GM23338 (cell line): ENCODE measurements around the gene CDC14B.

Experiments used
- POLR2AphosphoS5 ChIP-seq: IDR thresholded peaks from 2 replicates; pipeline ENCODE4 v1.6.1; 2016; ENCODE audit warnings: antibody characterized with exemption, low read depth
- TF ChIP-seq, protein P1 (sequence below), 2 experiments: fragments of 200-600 bp in 1 of 2; sonication (generic) in 1 of 2; conservative IDR thresholded peaks; 2 replicates each; pipeline versions ENCODE4 v1.5.1 to v1.6.1; 2016 to 2017; ENCODE audit warnings: antibody characterized with exemption in 2 of 2, low read depth in 2 of 2, mild to moderate bottlenecking in 2 of 2, moderate library complexity in 1 of 2

DNA sequence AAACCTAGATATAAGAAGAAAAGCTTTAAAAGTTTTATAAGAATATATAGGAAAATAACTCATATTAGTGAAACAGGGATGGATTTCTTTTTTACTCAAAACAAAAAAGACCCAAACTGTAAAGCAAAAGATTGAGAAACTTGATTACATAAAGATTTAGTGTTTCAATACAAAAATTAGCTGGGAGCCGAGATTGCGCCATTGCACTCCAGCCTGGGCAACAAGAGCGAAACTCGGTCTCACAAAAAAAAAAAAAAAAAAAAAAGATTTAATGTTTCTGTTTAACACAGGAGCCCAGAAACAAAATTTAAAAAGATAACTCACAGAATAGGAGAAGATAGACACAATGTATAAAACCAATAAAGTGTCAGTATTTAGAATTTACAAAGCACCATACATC, 45.2 kb downstream of the CDC14B start:
- TF ChIP-seq, protein P1, sequence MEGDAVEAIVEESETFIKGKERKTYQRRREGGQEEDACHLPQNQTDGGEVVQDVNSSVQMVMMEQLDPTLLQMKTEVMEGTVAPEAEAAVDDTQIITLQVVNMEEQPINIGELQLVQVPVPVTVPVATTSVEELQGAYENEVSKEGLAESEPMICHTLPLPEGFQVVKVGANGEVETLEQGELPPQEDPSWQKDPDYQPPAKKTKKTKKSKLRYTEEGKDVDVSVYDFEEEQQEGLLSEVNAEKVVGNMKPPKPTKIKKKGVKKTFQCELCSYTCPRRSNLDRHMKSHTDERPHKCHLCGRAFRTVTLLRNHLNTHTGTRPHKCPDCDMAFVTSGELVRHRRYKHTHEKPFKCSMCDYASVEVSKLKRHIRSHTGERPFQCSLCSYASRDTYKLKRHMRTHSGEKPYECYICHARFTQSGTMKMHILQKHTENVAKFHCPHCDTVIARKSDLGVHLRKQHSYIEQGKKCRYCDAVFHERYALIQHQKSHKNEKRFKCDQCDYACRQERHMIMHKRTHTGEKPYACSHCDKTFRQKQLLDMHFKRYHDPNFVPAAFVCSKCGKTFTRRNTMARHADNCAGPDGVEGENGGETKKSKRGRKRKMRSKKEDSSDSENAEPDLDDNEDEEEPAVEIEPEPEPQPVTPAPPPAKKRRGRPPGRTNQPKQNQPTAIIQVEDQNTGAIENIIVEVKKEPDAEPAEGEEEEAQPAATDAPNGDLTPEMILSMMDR (conservative IDR thresholded peaks at IDR 0.05; ENCODE audit: low read depth in 2 of 2): no peak
- no peak for TF ChIP-seq POLR2AphosphoS5
